HPDE6-E6E7 (cell line): ENCODE data around the gene LIPF.
"Not testable (repeated sequence)": the region's sequence is repeated elsewhere in the genome, so short reads cannot be mapped to it uniquely, and the experiment has no call there.

Source experiments
- DNase-seq: peaks from one replicate; pipeline ENCODE4 v3.0.0; 2011; ENCODE audit warnings: missing footprints; ENCODE audit errors: extremely low spot score

LIPF gene

DNA sequence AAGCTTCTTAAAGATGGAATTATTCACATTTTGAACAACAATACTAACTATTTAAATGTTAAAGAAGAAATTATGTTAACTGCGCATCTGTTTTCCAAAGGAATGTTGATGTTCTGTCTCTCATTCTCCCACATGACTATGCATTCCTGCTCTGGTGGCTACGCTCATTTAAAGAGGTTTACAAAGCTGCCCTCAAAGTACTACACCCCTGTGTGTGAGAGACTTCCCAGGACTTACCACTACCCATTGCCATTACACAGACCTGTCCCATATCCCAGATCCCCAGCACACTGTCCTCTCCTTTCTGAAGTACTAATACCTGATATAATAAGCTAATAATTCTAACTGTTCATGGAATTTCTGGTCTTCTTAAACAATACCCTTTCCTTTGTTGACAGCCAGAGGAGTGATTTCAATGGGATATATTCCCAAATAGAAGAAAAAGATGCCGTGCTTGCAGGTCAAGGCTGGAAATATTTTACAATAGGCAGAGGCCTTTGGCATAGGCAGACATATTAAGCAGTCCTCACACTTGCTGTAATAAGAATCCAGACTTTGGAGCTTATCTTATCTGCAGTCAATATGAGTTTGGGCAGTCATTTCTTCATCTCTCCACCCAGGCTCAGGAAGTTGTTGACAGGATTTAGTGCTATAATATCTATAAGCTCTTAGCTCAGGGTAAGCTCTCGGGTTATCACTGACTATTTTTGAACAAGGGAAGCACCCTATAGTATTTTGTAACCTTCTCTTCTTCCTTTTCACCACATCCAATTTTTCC lies 12.2 kb downstream of the LIPF start:
- DNase-seq = no peak

- DNase-seq = no peak
Observed at GRCh38 chr10:88680958-88681357, 16.7 kb downstream of the LIPF start.

DNA sequence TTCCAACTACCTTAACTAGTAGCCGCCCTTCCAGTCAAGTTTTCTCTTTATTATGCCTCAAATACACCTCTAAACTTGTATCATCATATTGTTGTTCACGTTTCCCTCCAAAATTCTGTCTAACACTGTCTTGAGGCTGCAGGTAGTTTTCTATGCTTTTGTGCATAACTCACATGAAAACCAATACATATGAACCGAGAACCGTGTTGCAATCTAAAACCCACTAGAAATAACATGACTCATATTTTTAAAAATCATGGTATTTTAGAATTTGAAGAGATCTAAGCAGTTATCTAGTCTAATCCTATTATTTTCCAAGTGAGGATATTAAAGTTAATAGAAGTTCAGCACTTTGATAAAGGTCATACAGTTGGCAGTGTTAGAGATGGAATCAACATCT lies 18.2 kb downstream of the LIPF start:
- DNase-seq = no peak

GRCh38 chr10:88687853-88688467 lies 23.7 kb downstream of the LIPF start:
- DNase-seq = peak; percentile 19

DNA sequence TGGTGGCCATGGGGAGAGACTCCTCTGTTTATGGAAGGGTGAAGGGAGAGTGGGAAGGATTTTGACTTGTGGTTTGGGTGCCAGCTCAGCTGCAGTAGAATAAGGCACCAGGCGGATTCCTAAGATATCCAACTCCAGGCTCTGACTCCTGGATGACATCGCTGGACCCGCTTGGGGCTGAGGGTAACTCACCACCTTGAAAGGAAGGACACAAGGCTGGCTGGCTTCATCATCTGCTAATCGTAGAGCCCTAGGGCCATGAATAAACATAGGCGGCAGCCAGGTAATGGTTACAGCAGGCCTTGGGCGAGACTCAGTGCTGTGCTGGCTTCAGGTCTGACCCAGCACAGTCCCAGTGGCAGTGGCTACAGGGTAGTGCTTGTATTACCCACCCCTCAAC lies 25.1 kb downstream of the LIPF start:
- no peak for DNase-seq

GRCh38 chr10:88693392-88694020 lies 29.3 kb downstream of the LIPF start:
- no peak for DNase-seq

DNA sequence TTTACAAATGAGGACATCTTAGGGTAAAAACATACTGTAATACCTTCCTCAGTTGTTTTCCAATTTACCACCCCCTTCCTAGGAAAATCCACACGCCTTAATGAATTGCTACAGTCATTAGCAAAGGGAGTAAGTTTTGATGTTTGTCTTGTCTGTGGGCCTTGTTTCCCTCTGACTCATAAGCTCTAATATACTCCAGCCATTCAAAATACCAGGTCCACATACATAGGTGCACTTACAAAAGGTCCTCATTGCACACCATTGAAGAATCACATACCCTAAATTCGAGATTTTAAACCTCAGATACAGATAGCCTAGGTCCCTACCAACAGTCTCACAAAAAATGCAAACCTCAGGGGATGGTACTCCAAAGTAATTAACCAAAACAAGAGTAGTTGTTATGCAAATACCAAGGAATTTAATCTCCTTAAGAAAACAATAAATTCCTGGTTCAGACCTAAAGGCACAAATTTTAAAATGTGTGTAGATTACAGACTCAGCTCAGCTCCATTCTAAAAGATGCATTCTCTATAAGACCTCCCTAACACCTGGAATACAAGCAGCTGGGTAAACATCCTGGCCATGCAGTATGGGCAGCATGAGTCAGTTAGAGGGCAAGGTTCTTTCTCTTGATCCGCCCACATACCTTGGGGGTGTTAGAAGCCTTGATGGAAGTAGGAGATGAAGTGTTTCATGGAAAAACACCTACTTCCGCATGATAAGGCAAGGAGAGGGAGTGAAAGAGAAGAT lies 38.8 kb downstream of the LIPF start:
- peak; percentile 72 for DNase-seq

DNA sequence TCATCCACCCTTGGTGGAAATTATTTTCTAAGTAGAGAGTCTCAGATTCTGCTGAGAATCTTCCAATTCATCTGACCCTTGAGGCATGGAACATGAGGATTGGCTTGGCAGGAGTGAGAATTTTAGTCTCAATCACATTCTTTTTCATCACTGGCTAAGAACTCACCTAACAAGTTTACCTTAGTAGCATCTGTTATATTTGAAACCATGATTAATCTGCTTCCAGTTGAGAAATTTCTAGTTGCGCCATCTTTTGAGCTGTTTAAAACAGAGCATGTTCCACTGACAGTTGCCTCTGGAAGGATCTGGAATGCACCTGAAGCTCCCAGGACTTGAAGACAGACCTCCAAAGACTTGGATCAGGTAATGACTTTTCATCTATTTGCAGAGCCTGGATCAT lies 41.7 kb downstream of the LIPF start, which contains the start of gene LIPK:
TSS of gene LIPK (plus strand) at position 292 of the 400 bp plus-strand sequence. CDS start 18,295 bp downstream, outside the sequence.
- peak; percentile 13 for DNase-seq

GRCh38 chr10:88707429-88708155 lies 43.4 kb downstream of the LIPF start:
- peak; percentile 62 for DNase-seq

GRCh38 chr10:88709361-88709760 lies 45.1 kb downstream of the LIPF start:
- not testable (repeated sequence) for DNase-seq

DNA sequence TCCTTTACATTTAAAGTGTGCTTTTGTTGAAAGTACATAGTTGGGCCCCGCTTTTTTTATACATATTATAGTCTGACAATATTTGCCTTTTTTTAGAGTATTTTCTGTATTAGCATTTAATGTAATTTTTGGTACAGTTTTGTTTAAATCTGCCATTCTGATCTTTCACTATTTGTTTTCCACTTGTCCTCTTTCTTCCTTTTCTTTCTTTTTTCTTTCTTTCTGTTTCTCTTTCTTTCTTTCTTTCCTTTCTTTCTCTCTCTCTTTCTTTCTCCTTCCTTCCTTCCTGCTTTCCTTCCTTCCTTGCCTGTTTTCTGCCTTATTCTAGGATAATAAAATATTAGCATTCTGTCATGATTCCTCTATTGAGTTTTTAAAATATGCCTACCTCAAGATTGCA lies 51.3 kb downstream of the LIPF start:
- no peak for DNase-seq

DNA sequence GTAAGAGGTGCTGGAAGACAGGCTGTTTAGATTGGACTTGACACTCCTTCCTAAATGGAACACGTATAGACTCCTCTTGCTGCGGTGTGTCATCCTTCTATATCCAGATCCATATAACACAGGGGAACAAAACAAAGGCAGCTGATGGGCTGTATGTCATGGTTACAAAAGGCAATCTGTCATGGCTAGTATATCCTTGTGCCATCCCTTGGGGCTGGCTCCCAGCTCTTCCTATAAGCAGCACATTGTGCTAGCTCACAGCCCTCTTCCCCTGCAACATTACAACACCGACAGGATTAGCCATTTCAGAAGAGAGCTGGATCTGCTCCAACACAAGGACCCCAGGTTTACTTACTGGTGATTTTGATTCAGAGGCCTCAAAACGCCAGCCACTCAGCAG lies 57.1 kb downstream of the LIPF start:
- no peak for DNase-seq

DNA sequence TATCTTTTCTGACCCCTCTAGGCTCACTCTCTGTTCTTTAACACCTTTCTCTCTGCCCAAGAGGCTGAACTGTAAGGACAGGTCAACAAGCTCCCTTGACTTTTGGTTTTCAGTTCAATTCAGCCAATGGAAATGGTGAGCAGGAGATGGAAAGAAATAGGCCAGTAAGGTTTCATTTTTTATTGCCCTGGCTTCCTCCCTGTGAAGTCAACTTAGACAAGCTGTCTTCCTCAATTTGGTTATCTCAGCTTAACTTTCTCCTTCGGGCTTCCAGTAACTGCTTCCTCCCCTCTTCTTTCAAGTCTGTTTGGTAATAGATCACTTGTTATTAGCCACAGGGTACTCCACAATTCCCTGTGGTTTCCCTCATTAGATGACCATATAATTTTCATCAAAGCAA lies 61.6 kb downstream of the LIPF start:
- DNase-seq = no peak

- DNase-seq = no peak
Observed at GRCh38 chr10:88728107-88728763, 64.0 kb downstream of the LIPF start.
